OCI-M2 (cell line): ENCODE results near the gene TIMP2.

ENCODE experiments used
- DNase-seq: peaks from one replicate; lab custom pipeline; 2025; ENCODE audit not compliant: unreplicated experiment; lab: John Stamatoyannopoulos, UW

TIMP2 gene

GRCh38 chr17:78819806-78820792 lies 105.1 kb downstream of the TIMP2 start:
- DNase-seq = no peak

GRCh38 chr17:78819402-78819801 lies 105.8 kb downstream of the TIMP2 start:
- DNase-seq = no peak

GRCh38 chr17:78818932-78819331 lies 106.3 kb downstream of the TIMP2 start:
- no peak for DNase-seq

- no peak for DNase-seq
Observed at GRCh38 chr17:78818152-78818846, 106.9 kb downstream of the TIMP2 start.

- no peak for DNase-seq
Observed at GRCh38 chr17:78817123-78817522, 108.1 kb downstream of the TIMP2 start.

GRCh38 chr17:78815696-78816095 lies 109.5 kb downstream of the TIMP2 start:
- no peak for DNase-seq

- DNase-seq = no peak
Observed at GRCh38 chr17:78812855-78813254, 112.3 kb downstream of the TIMP2 start.

- DNase-seq = no peak
Observed at GRCh38 chr17:78808163-78808562, 117.0 kb downstream of the TIMP2 start.

GRCh38 chr17:78806451-78806850 lies 118.7 kb downstream of the TIMP2 start:
- no peak for DNase-seq

GRCh38 chr17:78805301-78805700 lies 119.9 kb downstream of the TIMP2 start:
- no peak for DNase-seq

- no peak for DNase-seq
Observed at GRCh38 chr17:78804777-78805176, 120.4 kb downstream of the TIMP2 start.

GRCh38 chr17:78803186-78803845 lies 121.9 kb downstream of the TIMP2 start:
- no peak for DNase-seq
